HepG2 (cell line): ENCODE results near the gene RAD54L. TPM values are rescaled to one million over a fixed set of nuclear protein-coding genes. Genes with fewer than 3 reads are reported as not detected.

Source experiments
- CSRNP1 ChIP-seq: sonication (generic); formaldehyde crosslinking; IDR thresholded peaks from 2 replicates; pipeline ENCODE4 v1.8.1; 2023; ENCODE audit warnings: mild to moderate bottlenecking, missing genetic modification reagents
- DR1 ChIP-seq: sonication (generic); formaldehyde crosslinking; IDR thresholded peaks from 2 replicates; pipeline ENCODE4 v1.8.0; 2021; ENCODE audit warnings: mild to moderate bottlenecking, missing genetic modification reagents, inconsistent platforms
- FOXJ3 ChIP-seq: sonication (generic); formaldehyde crosslinking; IDR thresholded peaks from 2 replicates; pipeline ENCODE4 v1.4.0; 2020; ENCODE audit warnings: missing genetic modification reagents, mild to moderate bottlenecking, borderline replicate concordance
- FOXK2 ChIP-seq: fragments of 450-650 bp; IDR thresholded peaks from 2 replicates; pipeline ENCODE4 v1.6.1; 2016
- HES4 ChIP-seq: sonication (generic); formaldehyde crosslinking; IDR thresholded peaks from 2 replicates; pipeline ENCODE4 v1.9.0; 2021; ENCODE audit warnings: mild to moderate bottlenecking, missing genetic modification reagents, borderline replicate concordance
- HMGA1 ChIP-seq: sonication (generic); formaldehyde crosslinking; conservative IDR thresholded peaks from 2 replicates; pipeline ENCODE4 v1.4.0; 2020; ENCODE audit warnings: missing genetic modification reagents
- HNRNPL ChIP-seq: fragments of 200-400 bp; formaldehyde crosslinking; IDR thresholded peaks from 2 replicates; pipeline ENCODE4 v1.6.1; 2017; ENCODE audit warnings: mild to moderate bottlenecking, low read depth, low read length
- REXO4 ChIP-seq: sonication (generic); formaldehyde crosslinking; IDR thresholded peaks from 2 replicates; pipeline ENCODE4 v1.8.0; 2022; ENCODE audit warnings: missing genetic modification reagents, mild to moderate bottlenecking, borderline replicate concordance
- RFX5 ChIP-seq: IDR thresholded peaks from 2 replicates; pipeline ENCODE4 v1.6.1; 2011; ENCODE audit warnings: low read depth, low read length, improper control_type of control experiment
- SOX13 ChIP-seq, 3 experiments: fragments of 450-650 bp in 1 of 3; sonication (generic) in 1 of 3; formaldehyde crosslinking in 1 of 3; IDR thresholded peaks in 2 of 3; conservative IDR thresholded peaks in 1 of 3; 2 replicates each; pipeline versions ENCODE4 v1.5.0 to v1.6.1; 2016 to 2020; ENCODE audit warnings: antibody characterized with exemption in 1 of 3, mild to moderate bottlenecking in 1 of 3, missing compliant biosample characterization in 1 of 3, missing genetic modification reagents in 1 of 3, moderate library complexity in 1 of 3
- SRF ChIP-seq: IDR thresholded peaks from 2 replicates; pipeline ENCODE4 v1.6.1; 2011; ENCODE audit warnings: mild to moderate bottlenecking, low read depth, low read length, moderate library complexity
- STAT6 ChIP-seq: sonication (generic); formaldehyde crosslinking; IDR thresholded peaks from 2 replicates; pipeline ENCODE4 v1.4.0; 2020; ENCODE audit warnings: missing genetic modification reagents, mild to moderate bottlenecking, borderline replicate concordance
- TERF1 ChIP-seq: sonication (generic); formaldehyde crosslinking; IDR thresholded peaks from 2 replicates; pipeline ENCODE4 v1.8.0; 2022; ENCODE audit warnings: mild to moderate bottlenecking, missing genetic modification reagents, moderate library complexity
- YEATS2 ChIP-seq: sonication (generic); formaldehyde crosslinking; IDR thresholded peaks from 2 replicates; pipeline ENCODE4 v1.4.0; 2020; ENCODE audit warnings: missing genetic modification reagents, borderline replicate concordance
- ZC3H4 ChIP-seq: sonication (generic); formaldehyde crosslinking; IDR thresholded peaks from 2 replicates; pipeline ENCODE4 v1.4.0; 2020; ENCODE audit warnings: missing genetic modification reagents, borderline replicate concordance
- ZKSCAN5 ChIP-seq: sonication (generic); formaldehyde crosslinking; IDR thresholded peaks from 2 replicates; pipeline ENCODE4 v1.5.1; 2020; ENCODE audit warnings: mild to moderate bottlenecking, missing genetic modification reagents
- ZNF414 ChIP-seq: sonication (generic); formaldehyde crosslinking; IDR thresholded peaks from 2 replicates; pipeline ENCODE4 v1.5.0; 2020; ENCODE audit warnings: missing genetic modification reagents
- ZNF503 ChIP-seq: sonication (generic); formaldehyde crosslinking; IDR thresholded peaks from 2 replicates; pipeline ENCODE4 v1.4.0; 2020; ENCODE audit warnings: missing genetic modification reagents
- ZNF891 ChIP-seq: sonication (generic); formaldehyde crosslinking; IDR thresholded peaks from 2 replicates; pipeline ENCODE4 v1.5.0; 2020; ENCODE audit warnings: mild to moderate bottlenecking, missing genetic modification reagents
- polyA plus RNA-seq, 8 experiments: library from polyadenylated mRNA; depleted of rRNA in 3 of 8; stranded (reverse) in 7 of 8; unstranded in 1 of 8; fragments of >200 nt; fragmentation: Illumina TruSeq in 4 of 8; extraction: Trizol in 4 of 8; gene quantifications; 2 replicates each; pipeline versions ENCODE4 v1.2.1 to v1.2.3, GENCODE V29; 2011 to 2016; ENCODE audit warnings: low read depth in 4 of 8, missing spikeins in 1 of 8, mixed read lengths in 1 of 8; ENCODE audit not compliant: insufficient read depth in 1 of 8
- total RNA-seq, 5 experiments: library from RNA; depleted of rRNA; stranded (reverse); fragments of >200 nt; fragmentation: Illumina TruSeq; extraction: Trizol; gene quantifications; 2 replicates each; pipeline ENCODE4 v1.2.3, GENCODE V29; 2016; ENCODE audit warnings: low read depth in 1 of 5

RAD54L gene
- total and polyA plus RNA-seq, 2 of the 13 experiments (the other 11 are each of a cell fraction or from before 2014, with no cell fraction given) = 10.2 to 30.0 TPM

- TF ChIP-seq CSRNP1 (no peak), DR1 (CRISPR knock-in tag) (0 out of 2 replicates have a peak, but pooled peaks have one; percentile 10), FOXJ3 (no peak), HNRNPL (peak; percentile 74; the same call in 1 of the 2 replicates), FOXK2 (no peak), HMGA1 (no peak), ZC3H4 (no peak), ZNF891 (CRISPR knock-in tag) (0 out of 2 replicates have a peak, but pooled peaks have one; percentile 24), YEATS2 (CRISPR knock-in tag) (no peak), REXO4 (CRISPR knock-in tag) (no peak), HES4 (CRISPR knock-in tag) (no peak), ZNF414 (CRISPR knock-in tag) (no peak), TERF1 (CRISPR knock-in tag) (no peak), RFX5 (no peak), SRF (no peak), ZKSCAN5 (CRISPR knock-in tag) (no peak), ZNF503 (CRISPR knock-in tag) (no peak), SOX13 (IDR thresholded peaks at IDR 0.05) (no peak), SOX13 (CRISPR knock-in tag; conservative IDR thresholded peaks at IDR 0.05 in 1 of 2, IDR thresholded peaks at IDR 0.05 in 1 of 2) (no peak), STAT6 (CRISPR knock-in tag) (no peak)
Observed at GRCh38 chr1:46197964-46198811, 49.4 kb upstream of the RAD54L start, which contains the start of gene POMGNT1 (continued).
